ES-I3 (cell line): Measurements from ENCODE around the gene DYSF.
"Not testable (repeated sequence)": the region's sequence is repeated elsewhere in the genome, so short reads cannot be mapped to it uniquely, and the experiment has no call there.

Experiments
- H3K36me3 ChIP-seq: 2 replicates; pipeline ENCODE4 v1.6.1; 2013; ENCODE audit warnings: mild to moderate bottlenecking, low read length, control low read depth, moderate library complexity; ENCODE audit not compliant: insufficient read depth
- H3K4me1 ChIP-seq: 2 replicates; pipeline ENCODE4 v1.6.1; 2013; ENCODE audit warnings: mild to moderate bottlenecking, control low read depth, low read length; ENCODE audit not compliant: insufficient read depth
- H3K9ac ChIP-seq: 2 replicates; pipeline ENCODE4 v1.6.1; 2013; ENCODE audit warnings: low read depth, mild to moderate bottlenecking, low read length, moderate library complexity
- H3K9me3 ChIP-seq: 2 replicates; pipeline ENCODE4 v1.6.1; 2013; ENCODE audit warnings: mild to moderate bottlenecking, low read length, moderate library complexity; ENCODE audit not compliant: control insufficient read depth, insufficient read depth

DYSF gene

DNA sequence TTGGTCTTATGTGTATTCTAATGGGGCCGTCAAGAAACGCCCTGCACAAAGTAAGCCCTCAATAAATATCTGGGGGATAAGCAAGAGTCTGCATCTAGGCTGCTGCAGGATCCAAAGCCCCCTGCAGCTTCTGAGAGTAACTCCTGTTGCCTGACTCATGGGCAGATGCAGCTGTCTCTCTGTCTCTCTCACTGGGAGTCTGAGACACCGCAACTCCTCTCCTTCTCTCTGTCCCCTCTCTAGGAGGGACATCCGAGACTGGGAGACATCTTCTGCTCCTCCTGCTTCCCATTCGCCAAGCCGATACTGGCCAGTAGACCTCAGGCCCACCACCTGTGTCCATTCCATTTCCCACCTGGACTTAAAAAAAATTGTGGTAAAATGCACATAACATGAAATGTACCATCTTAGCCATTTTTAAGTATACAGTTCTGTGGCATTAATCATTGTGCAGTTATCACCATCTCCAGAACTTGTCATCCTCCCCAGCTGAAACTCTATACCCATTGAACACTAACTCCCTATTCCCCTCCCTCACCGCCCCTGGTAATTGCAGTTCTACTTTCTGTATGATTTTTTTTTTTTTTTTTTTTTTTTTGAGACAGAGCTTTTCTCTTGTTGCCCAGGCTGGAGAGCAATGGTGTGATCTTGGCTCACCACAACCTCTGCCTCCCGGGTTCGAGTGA lies 20.1 kb downstream of the DYSF start:
- Histone ChIP-seq H3K9ac (no peak overlapping the region), H3K9me3 (no peaks in the 10 kb centered on the region), H3K4me1 (no peaks in the 10 kb centered on the region), H3K36me3 (no peaks in the 10 kb centered on the region)

GRCh38 chr2:71474116-71474743 lies 20.9 kb downstream of the DYSF start:
- Histone ChIP-seq H3K9me3 (no peaks in the 10 kb centered on the region), H3K36me3 (no peaks in the 10 kb centered on the region), H3K9ac (no peak overlapping the region), H3K4me1 (no peaks in the 10 kb centered on the region)

DNA sequence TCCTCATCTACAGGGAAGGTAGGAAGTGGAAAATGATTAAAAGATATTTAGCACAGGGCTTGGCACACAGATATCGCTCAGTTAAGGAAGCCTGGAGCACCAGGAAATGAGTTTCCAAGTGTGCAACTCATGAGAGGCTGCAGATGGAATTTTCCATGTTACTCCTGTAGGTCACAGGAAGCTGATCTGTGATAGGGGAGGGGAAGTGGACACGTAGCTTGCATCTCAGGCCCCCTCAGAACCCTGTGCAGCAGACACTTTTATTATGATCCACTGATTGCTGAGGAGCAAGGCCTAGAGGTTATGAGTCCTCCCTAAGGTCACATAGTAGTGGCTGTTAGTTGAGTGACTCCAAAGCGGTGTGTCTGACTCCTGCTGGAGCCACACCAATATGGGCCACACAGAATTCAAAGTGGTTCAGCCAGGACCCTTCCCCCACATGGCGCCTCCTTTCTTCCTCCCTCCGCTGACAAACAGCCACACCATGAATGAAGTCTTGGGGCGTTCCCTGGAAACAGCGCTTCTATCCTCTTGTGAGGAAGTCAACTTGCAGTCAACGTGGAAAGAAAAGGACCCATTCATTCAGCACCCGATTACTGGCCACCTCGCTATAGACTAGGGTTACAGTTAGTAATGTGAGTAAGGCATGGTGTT lies 21.5 kb downstream of the DYSF start:
- no peaks in the 10 kb centered on the region for H3K4me1 ChIP-seq
- H3K9ac ChIP-seq, result no peak overlapping the region
- no peaks in the 10 kb centered on the region for H3K36me3 ChIP-seq
- no peaks in the 10 kb centered on the region for H3K9me3 ChIP-seq

DNA sequence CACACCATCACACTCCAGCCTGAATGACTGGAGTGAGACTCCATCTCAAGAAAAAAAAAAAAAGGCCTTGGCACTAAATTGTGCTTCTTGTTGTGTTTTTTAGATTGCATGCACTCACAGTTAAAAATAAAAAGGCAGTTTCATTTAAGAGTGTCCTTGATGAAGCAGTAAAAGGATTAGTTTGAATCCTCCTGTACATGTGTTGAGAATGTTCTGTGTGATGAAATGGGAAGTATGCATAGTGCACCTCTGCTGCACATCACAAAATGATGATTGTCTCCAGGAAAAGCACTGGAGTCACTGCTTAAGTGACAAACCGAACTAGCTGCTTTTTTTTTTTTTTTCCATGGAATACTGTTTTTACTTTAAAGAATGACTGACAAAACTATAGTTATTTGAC lies 23.1 kb downstream of the DYSF start:
- Histone ChIP-seq H3K4me1 (no peaks in the 10 kb centered on the region), H3K36me3 (no peaks in the 10 kb centered on the region; the same call in 1 of the 2 replicates), H3K9ac (no peak overlapping the region), H3K9me3 (no peaks in the 10 kb centered on the region)

GRCh38 chr2:71477231-71477691 lies 23.9 kb downstream of the DYSF start:
- Histone ChIP-seq H3K4me1 (0 out of 2 replicates have a peak, but pooled peaks cover 7% of the 10 kb centered on the region), H3K36me3 (no peaks in the 10 kb centered on the region; the same call in 1 of the 2 replicates), H3K9me3 (no peaks in the 10 kb centered on the region), H3K9ac (no peak overlapping the region)

- Histone ChIP-seq H3K36me3 (no peaks in the 10 kb centered on the region; the same call in 1 of the 2 replicates), H3K9ac (no peak overlapping the region), H3K4me1 (0 out of 2 replicates have a peak, but pooled peaks cover 9% of the 10 kb centered on the region), H3K9me3 (no peaks in the 10 kb centered on the region)
These were observed 25.4 kb downstream of the DYSF start for GRCh38 chr2:71478806-71479205.

DNA sequence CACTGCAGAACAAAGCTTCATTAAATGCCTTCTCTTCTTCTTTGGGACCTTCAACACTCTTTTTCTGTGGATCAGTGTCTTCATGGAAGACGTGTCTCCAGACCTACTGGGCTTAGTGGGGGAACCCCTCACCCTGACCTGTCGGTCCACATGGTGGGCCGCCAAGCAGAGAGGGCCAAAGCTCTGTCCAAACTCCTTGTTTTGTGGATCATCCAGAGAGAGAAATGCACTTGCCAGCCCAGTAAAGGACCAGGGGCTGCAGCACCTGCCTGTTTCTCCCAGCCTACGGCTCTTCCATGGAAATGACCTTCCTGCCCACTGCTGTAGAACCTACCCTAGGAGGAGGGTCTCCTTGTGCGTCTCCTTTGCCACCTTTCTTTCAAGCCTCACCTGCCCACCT lies 25.9 kb downstream of the DYSF start:
- H3K36me3 ChIP-seq, result no peaks in the 10 kb centered on the region; the same call in 1 of the 2 replicates
- no peaks in the 10 kb centered on the region for H3K9me3 ChIP-seq

DNA sequence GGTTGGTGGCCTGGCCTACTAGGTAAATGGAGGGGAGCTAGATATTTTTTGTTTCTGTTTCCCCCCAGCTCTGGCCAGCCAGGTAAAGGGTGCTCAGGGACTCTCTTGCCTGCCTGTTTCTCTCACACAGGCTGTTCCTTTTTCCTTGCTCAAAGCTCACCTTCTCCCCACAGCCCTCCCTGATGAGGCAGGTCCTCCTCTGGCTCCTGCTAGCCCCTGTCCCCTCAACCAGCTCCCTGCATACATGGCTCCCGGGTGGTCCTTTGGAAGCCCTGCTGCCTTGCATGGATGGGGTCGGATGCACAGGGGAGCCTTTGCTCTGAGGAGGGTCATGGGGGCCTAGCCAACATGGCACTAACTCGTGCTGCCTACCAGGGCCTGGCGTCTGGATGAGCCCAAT lies 27.8 kb downstream of the DYSF start:
- Histone ChIP-seq H3K4me1 (peaks cover 12% of the 10 kb centered on the region; the same call in 1 of the 2 replicates), H3K36me3 (no peaks in the 10 kb centered on the region; the same call in 1 of the 2 replicates), H3K9ac (no peak overlapping the region), H3K9me3 (no peaks in the 10 kb centered on the region)

More for the DNA sequence above, 25.9 kb downstream of the DYSF start:
- H3K4me1 ChIP-seq, result 0 out of 2 replicates have a peak, but pooled peaks cover 9% of the 10 kb centered on the region
- H3K9ac ChIP-seq, result no peak overlapping the region

DNA sequence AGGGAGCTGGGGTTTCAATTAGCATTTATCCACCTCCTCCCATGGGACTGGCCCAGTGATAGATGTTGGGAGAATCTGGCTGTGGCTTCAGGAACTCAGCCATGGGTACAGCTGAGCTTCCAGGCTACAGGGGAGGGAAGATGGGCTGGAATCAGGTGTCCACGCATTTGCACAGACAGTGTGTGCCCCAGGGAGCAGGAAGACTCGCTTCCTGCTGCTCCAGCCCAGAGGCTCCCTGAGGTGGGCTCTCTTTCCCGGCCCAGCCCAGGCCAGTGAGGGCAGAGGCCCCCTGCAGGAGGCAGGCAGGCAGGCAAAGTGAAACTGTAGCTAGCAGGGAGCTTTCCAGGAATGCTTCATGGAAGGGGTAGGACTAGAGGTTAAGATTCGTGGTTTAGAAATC lies 28.7 kb downstream of the DYSF start:
- H3K9me3 ChIP-seq, result no peaks in the 10 kb centered on the region
- peaks cover 15% of the 10 kb centered on the region; the same call in 1 of the 2 replicates for H3K4me1 ChIP-seq
- H3K9ac ChIP-seq, result no peak overlapping the region
- H3K36me3 ChIP-seq, result no peaks in the 10 kb centered on the region; the same call in 1 of the 2 replicates

- Histone ChIP-seq H3K36me3 (no peaks in the 10 kb centered on the region; the same call in 1 of the 2 replicates), H3K4me1 (peaks cover 15% of the 10 kb centered on the region; the same call in 1 of the 2 replicates), H3K9ac (no peak overlapping the region), H3K9me3 (no peaks in the 10 kb centered on the region)
These were observed 29.9 kb downstream of the DYSF start for GRCh38 chr2:71483246-71483645.

DNA sequence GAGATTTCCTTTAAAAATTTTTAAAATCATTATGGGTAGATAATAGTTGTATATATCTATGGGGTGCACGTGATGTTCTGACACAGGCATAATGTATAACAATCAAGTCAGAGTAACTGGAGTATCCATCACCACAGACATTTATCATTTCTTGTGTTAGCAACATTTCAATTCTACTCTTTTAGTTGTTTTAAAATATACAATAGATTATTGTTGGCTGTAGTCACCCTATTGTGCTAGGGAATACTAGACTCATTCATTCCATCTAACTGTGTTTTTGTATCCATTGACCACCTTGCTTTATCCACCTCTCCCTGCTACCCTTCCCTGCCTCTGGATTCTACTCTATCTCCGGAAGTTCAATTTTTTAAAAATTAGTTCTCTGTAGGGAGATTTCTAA lies 31.0 kb downstream of the DYSF start:
- Histone ChIP-seq H3K9ac (no peak overlapping the region), H3K4me1 (peaks cover 15% of the 10 kb centered on the region; the same call in 1 of the 2 replicates), H3K36me3 (no peaks in the 10 kb centered on the region; the same call in 1 of the 2 replicates)

GRCh38 chr2:71486881-71487640 lies 33.7 kb downstream of the DYSF start:
- Histone ChIP-seq H3K36me3 (no peaks in the 10 kb centered on the region), H3K9me3 (no peaks in the 10 kb centered on the region), H3K9ac (no peak overlapping the region), H3K4me1 (peaks cover 10% of the 10 kb centered on the region; the same call in 1 of the 2 replicates)

More for the DNA sequence above, 31.0 kb downstream of the DYSF start:
- H3K9me3 ChIP-seq, result no peaks in the 10 kb centered on the region

DNA sequence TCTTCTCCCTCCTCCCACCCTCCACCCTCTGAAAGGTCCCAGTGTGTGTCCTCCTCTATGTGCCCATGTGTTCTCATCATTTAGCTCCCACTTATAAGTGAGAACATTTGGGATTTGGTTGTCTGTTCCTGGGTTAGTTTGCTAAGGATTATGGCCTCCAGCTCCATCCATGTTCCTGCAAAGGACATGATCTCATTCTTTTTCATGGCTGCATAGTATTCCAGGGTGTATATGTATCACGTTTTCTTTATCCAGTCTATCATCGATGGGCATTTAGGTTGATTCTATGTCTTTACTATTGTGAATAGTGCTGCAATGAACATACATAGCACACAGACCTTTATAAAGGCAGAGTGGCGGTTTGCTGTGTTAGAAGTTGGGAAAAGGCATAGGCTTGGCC lies 38.2 kb downstream of the DYSF start:
- not testable (repeated sequence) for H3K9me3 ChIP-seq, H3K9ac ChIP-seq, H3K4me1 ChIP-seq, H3K36me3 ChIP-seq

DNA sequence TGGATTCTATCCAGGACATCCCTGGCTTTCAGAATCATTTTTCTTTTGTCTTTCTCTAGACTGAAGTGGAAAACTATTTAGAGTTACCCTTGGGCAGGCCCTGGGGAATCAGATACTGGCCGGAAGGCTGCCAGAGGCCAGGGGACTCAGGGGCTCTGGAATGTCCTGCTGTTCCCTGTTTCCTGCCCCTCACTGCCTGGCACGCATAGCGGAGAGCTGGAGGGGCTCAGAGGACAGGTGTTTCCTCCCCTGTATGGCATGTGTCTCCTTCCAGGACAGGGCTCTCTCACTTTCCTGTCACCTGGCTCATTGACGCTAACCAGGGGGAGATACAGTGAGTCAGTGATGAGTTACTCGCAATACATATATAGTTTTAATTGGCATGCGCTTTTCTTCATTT lies 38.8 kb downstream of the DYSF start:
- Histone ChIP-seq H3K36me3 (no peaks in the 10 kb centered on the region), H3K9ac (no peak overlapping the region), H3K9me3 (no peaks in the 10 kb centered on the region), H3K4me1 (peaks cover 11% of the 10 kb centered on the region)
